K562 (cell line): ENCODE data around the gene SCG3. TPM values are rescaled to one million over a fixed set of nuclear protein-coding genes. Genes with fewer than 3 reads are reported as not detected.

Experiments used
- BACH1 ChIP-seq: fragments of 200-800 bp; sonication (Bioruptor generic); IDR thresholded peaks from 2 replicates; pipeline ENCODE4 v1.6.1; 2016; ENCODE audit warnings: missing genetic modification characterization, missing compliant biosample characterization
- FIP1L1 ChIP-seq: fragments of 200-400 bp; formaldehyde crosslinking; IDR thresholded peaks from 2 replicates; pipeline ENCODE4 v1.6.1; 2018; ENCODE audit warnings: mild to moderate bottlenecking, low read depth, low read length; ENCODE audit not compliant: poor library complexity, severe bottlenecking
- KDM5B ChIP-seq: fragments of 200-600 bp; sonication (generic); IDR thresholded peaks from 2 replicates; pipeline ENCODE4 v1.6.1; 2012; ENCODE audit warnings: low read depth, mild to moderate bottlenecking, moderate library complexity, low read length, control low read depth, inconsistent platforms; ENCODE audit not compliant: insufficient replicate concordance
- NR2C2 ChIP-seq, 2 experiments: fragments of 200-800 bp in 1 of 2; sonication (Bioruptor generic) in 1 of 2; sonication (generic) in 1 of 2; formaldehyde crosslinking in 1 of 2; IDR thresholded peaks; 2 replicates each; pipeline versions ENCODE4 v1.6.1 to v1.8.0; 2016 to 2022; ENCODE audit warnings: mild to moderate bottlenecking in 1 of 2, missing compliant biosample characterization in 1 of 2, missing genetic modification characterization in 1 of 2, missing genetic modification reagents in 1 of 2
- POLR2A ChIP-seq: fragments of 450-650 bp; conservative IDR thresholded peaks from 2 replicates; pipeline ENCODE4 v1.6.1; 2016
- SREBF2 ChIP-seq: sonication (generic); formaldehyde crosslinking; IDR thresholded peaks from 2 replicates; pipeline ENCODE4 v1.4.0; 2020; ENCODE audit warnings: mild to moderate bottlenecking, missing genetic modification reagents
- ZNF124 ChIP-seq: sonication (generic); formaldehyde crosslinking; IDR thresholded peaks from 2 replicates; pipeline ENCODE4 v1.8.1; 2022; ENCODE audit warnings: missing genetic modification reagents
- ZNF778 ChIP-seq: fragments of 450-650 bp; formaldehyde crosslinking; IDR thresholded peaks from 2 replicates; pipeline ENCODE4 v1.4.0; 2020; ENCODE audit warnings: mild to moderate bottlenecking, moderate library complexity
- polyA plus RNA-seq, 8 experiments: library from polyadenylated mRNA; depleted of rRNA in 4 of 8; stranded (reverse) in 5 of 8; unstranded in 3 of 8; fragments of >200 nt; fragmentation: Nextera tagmentation in 2 of 8; fragmentation: Illumina TruSeq in 1 of 8; extraction: Ambion mirVana in 2 of 8; extraction: Trizol in 1 of 8; gene quantifications; 2 replicates each; pipeline versions ENCODE4 v1.2.1 to v1.2.3, GENCODE V29; 2011 to 2014; ENCODE audit warnings: inconsistent platforms in 1 of 8, missing spikeins in 1 of 8
- total RNA-seq, 7 experiments: library from RNA; depleted of rRNA in 6 of 7; stranded (reverse); fragments of >200 nt in 6 of 7; fragmentation: Illumina TruSeq in 2 of 7; extraction: Trizol in 2 of 7; gene quantifications; 2 replicates each; pipeline versions ENCODE4 v1.2.1 to v1.2.3, GENCODE V29; 2011 to 2021; ENCODE audit warnings: low replicate concordance in 1 of 7
- TF ChIP-seq, protein P1 (sequence below): fragments of 150-350 bp; conservative IDR thresholded peaks from 2 replicates; pipeline ENCODE4 v1.6.1; 2014; ENCODE audit warnings: low read length
- TF ChIP-seq, protein P2 (sequence below), 2 experiments: fragments of 450-650 bp in 1 of 2; IDR thresholded peaks; 2 replicates each; pipeline ENCODE4 v1.6.1; 2011 to 2017; ENCODE audit warnings: low read depth in 2 of 2, antibody characterized with exemption in 1 of 2, borderline replicate concordance in 1 of 2, low read length in 1 of 2, mild to moderate bottlenecking in 1 of 2, mixed read lengths in 1 of 2; ENCODE audit not compliant: control insufficient read depth in 1 of 2
- TF ChIP-seq, protein P3 (sequence below): sonication (generic); formaldehyde crosslinking; IDR thresholded peaks from 2 replicates; pipeline ENCODE4 v1.8.0; 2022; ENCODE audit warnings: missing genetic modification reagents, mild to moderate bottlenecking, borderline replicate concordance
- TF ChIP-seq, protein P4 (sequence below), 2 experiments: fragments of 450-650 bp; conservative IDR thresholded peaks; 2 replicates each; pipeline ENCODE4 v1.6.1; 2017; ENCODE audit warnings: mild to moderate bottlenecking in 2 of 2, moderate library complexity in 2 of 2
- TF ChIP-seq, protein P5 (sequence below): fragments of 450-650 bp; formaldehyde crosslinking; IDR thresholded peaks from 2 replicates; pipeline ENCODE4 v1.4.0; 2022; ENCODE audit warnings: mild to moderate bottlenecking, moderate library complexity
- TF ChIP-seq, protein P6 (sequence below): sonication (generic); IDR thresholded peaks from 2 replicates; pipeline ENCODE4 v1.6.1; 2016

SCG3 gene
- total and polyA plus RNA-seq, 9 of the 15 experiments (the other 6 are each of a cell fraction or from before 2014, with no cell fraction given), result 13.0 to 43.8 (median 21.0) TPM

DNA sequence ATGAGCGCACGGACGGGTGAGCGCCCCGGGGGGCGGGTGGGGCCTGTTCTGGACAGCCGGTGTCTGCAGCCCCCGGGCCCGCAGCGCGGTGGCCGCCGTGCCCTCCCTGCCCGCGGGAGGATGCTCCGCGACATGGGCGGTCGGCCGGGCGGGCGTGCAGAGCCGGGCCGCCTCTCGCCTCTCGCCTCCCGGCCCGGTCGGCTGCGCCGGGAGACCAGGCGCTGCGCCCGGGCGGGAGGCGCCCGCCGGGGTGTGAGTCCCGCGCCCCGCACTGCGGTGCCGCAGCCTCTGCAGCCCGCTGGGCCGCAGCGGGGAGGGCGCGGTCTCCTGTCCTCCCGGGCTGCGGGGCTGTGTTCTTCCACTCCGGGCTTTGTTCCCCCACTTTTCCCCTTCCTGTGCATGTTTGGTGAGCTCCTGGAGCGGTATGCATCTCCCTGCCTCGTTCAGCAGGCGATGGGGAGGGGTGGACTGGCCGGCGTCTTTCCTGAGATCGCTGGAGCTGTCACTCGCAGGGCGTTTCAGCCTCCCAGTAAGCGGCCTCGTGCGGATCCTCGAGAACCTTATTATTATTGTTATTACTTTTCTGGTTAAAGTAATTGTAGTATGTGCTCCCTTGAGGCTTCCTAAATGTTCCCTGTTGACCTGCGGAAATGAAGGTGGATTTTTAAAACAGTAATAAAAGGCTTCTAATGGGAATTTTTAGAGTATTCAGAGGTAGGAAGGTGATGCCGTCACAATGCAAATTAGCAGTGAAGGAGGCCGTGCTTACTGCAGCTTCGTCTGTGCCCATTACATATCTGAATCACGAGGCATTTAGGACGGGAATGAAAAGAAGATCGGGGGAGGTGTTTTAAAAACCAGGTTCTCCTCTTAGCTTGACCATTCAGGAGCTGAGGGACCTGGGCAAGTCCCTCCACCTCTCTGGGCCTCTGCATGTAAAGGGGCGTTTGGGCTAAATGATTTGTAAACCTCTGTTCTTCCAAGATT, 70.7 kb downstream of the SCG3 start (continued):
- TF ChIP-seq ZNF778 (CRISPR knock-in tag), result no peak
- TF ChIP-seq, protein P1, sequence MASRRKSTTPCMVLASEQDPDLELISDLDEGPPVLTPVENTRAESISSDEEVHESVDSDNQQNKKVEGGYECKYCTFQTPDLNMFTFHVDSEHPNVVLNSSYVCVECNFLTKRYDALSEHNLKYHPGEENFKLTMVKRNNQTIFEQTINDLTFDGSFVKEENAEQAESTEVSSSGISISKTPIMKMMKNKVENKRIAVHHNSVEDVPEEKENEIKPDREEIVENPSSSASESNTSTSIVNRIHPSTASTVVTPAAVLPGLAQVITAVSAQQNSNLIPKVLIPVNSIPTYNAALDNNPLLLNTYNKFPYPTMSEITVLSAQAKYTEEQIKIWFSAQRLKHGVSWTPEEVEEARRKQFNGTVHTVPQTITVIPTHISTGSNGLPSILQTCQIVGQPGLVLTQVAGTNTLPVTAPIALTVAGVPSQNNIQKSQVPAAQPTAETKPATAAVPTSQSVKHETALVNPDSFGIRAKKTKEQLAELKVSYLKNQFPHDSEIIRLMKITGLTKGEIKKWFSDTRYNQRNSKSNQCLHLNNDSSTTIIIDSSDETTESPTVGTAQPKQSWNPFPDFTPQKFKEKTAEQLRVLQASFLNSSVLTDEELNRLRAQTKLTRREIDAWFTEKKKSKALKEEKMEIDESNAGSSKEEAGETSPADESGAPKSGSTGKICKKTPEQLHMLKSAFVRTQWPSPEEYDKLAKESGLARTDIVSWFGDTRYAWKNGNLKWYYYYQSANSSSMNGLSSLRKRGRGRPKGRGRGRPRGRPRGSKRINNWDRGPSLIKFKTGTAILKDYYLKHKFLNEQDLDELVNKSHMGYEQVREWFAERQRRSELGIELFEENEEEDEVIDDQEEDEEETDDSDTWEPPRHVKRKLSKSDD, result no peak
- peak; percentile 42 for TF ChIP-seq KDM5B
- TF ChIP-seq, protein P2, sequence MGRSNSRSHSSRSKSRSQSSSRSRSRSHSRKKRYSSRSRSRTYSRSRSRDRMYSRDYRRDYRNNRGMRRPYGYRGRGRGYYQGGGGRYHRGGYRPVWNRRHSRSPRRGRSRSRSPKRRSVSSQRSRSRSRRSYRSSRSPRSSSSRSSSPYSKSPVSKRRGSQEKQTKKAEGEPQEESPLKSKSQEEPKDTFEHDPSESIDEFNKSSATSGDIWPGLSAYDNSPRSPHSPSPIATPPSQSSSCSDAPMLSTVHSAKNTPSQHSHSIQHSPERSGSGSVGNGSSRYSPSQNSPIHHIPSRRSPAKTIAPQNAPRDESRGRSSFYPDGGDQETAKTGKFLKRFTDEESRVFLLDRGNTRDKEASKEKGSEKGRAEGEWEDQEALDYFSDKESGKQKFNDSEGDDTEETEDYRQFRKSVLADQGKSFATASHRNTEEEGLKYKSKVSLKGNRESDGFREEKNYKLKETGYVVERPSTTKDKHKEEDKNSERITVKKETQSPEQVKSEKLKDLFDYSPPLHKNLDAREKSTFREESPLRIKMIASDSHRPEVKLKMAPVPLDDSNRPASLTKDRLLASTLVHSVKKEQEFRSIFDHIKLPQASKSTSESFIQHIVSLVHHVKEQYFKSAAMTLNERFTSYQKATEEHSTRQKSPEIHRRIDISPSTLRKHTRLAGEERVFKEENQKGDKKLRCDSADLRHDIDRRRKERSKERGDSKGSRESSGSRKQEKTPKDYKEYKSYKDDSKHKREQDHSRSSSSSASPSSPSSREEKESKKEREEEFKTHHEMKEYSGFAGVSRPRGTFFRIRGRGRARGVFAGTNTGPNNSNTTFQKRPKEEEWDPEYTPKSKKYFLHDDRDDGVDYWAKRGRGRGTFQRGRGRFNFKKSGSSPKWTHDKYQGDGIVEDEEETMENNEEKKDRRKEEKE (IDR thresholded peaks at IDR 0.05; ENCODE audit: borderline replicate concordance in 1 of 2, control insufficient read depth in 1 of 2, low read depth in 2 of 2, low read length in 1 of 2), result 0 out of 4 replicates have a peak, but pooled peaks of 1 of the 2 experiments have one; percentile 26
- peak; percentile 61 for TF ChIP-seq POLR2A
- TF ChIP-seq BACH1 (tag), result no peak
- TF ChIP-seq, protein P3, sequence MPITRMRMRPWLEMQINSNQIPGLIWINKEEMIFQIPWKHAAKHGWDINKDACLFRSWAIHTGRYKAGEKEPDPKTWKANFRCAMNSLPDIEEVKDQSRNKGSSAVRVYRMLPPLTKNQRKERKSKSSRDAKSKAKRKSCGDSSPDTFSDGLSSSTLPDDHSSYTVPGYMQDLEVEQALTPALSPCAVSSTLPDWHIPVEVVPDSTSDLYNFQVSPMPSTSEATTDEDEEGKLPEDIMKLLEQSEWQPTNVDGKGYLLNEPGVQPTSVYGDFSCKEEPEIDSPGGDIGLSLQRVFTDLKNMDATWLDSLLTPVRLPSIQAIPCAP (CRISPR knock-in tag), result no peak
- TF ChIP-seq, protein P4, sequence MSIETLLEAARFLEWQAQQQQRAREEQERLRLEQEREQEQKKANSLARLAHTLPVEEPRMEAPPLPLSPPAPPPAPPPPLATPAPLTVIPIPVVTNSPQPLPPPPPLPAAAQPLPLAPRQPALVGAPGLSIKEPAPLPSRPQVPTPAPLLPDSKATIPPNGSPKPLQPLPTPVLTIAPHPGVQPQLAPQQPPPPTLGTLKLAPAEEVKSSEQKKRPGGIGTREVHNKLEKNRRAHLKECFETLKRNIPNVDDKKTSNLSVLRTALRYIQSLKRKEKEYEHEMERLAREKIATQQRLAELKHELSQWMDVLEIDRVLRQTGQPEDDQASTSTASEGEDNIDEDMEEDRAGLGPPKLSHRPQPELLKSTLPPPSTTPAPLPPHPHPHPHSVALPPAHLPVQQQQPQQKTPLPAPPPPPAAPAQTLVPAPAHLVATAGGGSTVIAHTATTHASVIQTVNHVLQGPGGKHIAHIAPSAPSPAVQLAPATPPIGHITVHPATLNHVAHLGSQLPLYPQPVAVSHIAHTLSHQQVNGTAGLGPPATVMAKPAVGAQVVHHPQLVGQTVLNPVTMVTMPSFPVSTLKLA (conservative IDR thresholded peaks at IDR 0.05), result peak in 1 of 2 experiments; percentile 47; a peak in 2 of 4 replicates
- TF ChIP-seq, protein P5, sequence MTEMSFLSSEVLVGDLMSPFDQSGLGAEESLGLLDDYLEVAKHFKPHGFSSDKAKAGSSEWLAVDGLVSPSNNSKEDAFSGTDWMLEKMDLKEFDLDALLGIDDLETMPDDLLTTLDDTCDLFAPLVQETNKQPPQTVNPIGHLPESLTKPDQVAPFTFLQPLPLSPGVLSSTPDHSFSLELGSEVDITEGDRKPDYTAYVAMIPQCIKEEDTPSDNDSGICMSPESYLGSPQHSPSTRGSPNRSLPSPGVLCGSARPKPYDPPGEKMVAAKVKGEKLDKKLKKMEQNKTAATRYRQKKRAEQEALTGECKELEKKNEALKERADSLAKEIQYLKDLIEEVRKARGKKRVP (CRISPR knock-in tag), result no peak
- TF ChIP-seq FIP1L1, result peak; percentile 26
- TF ChIP-seq NR2C2 (CRISPR knock-in tag; IDR thresholded peaks at IDR 0.05), result no peak
- 0 out of 2 replicates have a peak, but pooled peaks have one; percentile 11 for TF ChIP-seq NR2C2 (tag; IDR thresholded peaks at IDR 0.05)
- no peak for TF ChIP-seq ZNF124 (CRISPR knock-in tag)
- TF ChIP-seq, protein P6, sequence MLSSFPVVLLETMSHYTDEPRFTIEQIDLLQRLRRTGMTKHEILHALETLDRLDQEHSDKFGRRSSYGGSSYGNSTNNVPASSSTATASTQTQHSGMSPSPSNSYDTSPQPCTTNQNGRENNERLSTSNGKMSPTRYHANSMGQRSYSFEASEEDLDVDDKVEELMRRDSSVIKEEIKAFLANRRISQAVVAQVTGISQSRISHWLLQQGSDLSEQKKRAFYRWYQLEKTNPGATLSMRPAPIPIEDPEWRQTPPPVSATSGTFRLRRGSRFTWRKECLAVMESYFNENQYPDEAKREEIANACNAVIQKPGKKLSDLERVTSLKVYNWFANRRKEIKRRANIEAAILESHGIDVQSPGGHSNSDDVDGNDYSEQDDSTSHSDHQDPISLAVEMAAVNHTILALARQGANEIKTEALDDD, result no peak
- no peak for TF ChIP-seq SREBF2 (CRISPR knock-in tag)
